ENCODE measurements around the gene ITPKC. TPM values are rescaled to one million over a fixed set of nuclear protein-coding genes. Genes with fewer than 3 reads are reported as not detected.

ITPKC gene
- total RNA-seq, 2 donors from 2014 or later: 12.4 to 17.6 TPM

- ATAC-seq (no peak), DNase-seq (no peak)
- intact Hi-C loops (cut with DNase I): no loop called here
Observed at GRCh38 chr19:40733149-40733548, 16.2 kb downstream of the ITPKC start.

GRCh38 chr19:40735013-40735771 lies 18.3 kb downstream of the ITPKC start:
- DNase-seq: no peak
- intact Hi-C loops (cut with DNase I): no loop called here
- ATAC-seq: no peak

- DNase-seq (no peak), ATAC-seq (no peak)
- intact Hi-C loops (cut with DNase I): no loop called here
Observed at GRCh38 chr19:40736661-40737060, 19.7 kb downstream of the ITPKC start.

- ATAC-seq: no peak
- DNase-seq: no peak
- intact Hi-C loops (cut with DNase I): no loop called here
Observed at GRCh38 chr19:40737102-40737644, 20.3 kb downstream of the ITPKC start.

- ATAC-seq: no peak
- DNase-seq: no peak
- intact Hi-C loops (cut with DNase I): no loop called here
Observed at GRCh38 chr19:40739030-40739839, 22.3 kb downstream of the ITPKC start.

- ATAC-seq (peak in 1 of 2 donors; percentile 6), DNase-seq (no peak)
- intact Hi-C loops (cut with DNase I): no loop called here
Observed at GRCh38 chr19:40739871-40740703, 23.2 kb downstream of the ITPKC start.

GRCh38 chr19:40740747-40741146 lies 23.8 kb downstream of the ITPKC start:
- DNase-seq (peak; percentile 56), ATAC-seq (peak; percentile 6 to 89)
- intact Hi-C loops (cut with DNase I): no loop called here

- intact Hi-C loops (cut with DNase I): no loop called here
- DNase-seq (no peak), ATAC-seq (no peak)
Observed at GRCh38 chr19:40741527-40742390, 24.8 kb downstream of the ITPKC start.

GRCh38 chr19:40742477-40742876 lies 25.6 kb downstream of the ITPKC start:
- DNase-seq (no peak), ATAC-seq (peak in 1 of 2 donors; percentile 6)
- intact Hi-C loops (cut with DNase I): no loop called here

- intact Hi-C loops (cut with DNase I): no loop called here
- no peak for DNase-seq
Observed at GRCh38 chr19:40742886-40743285, 26.0 kb downstream of the ITPKC start.

GRCh38 chr19:40743926-40744325 lies 27.0 kb downstream of the ITPKC start:
- DNase-seq (no peak), ATAC-seq (no peak)
- intact Hi-C loops (cut with DNase I): no loop called here

More at GRCh38 chr19:40742886-40743285, 26.0 kb downstream of the ITPKC start:
- ATAC-seq: no peak

- intact Hi-C loops (cut with DNase I): no loop called here
- ATAC-seq (no peak), DNase-seq (no peak)
Observed at GRCh38 chr19:40744554-40745401, 27.9 kb downstream of the ITPKC start.

GRCh38 chr19:40745402-40745780 lies 28.5 kb downstream of the ITPKC start:
- DNase-seq: no peak

GRCh38 chr19:40747536-40747935 lies 30.6 kb downstream of the ITPKC start:
- ATAC-seq (no peak), DNase-seq (no peak)
- intact Hi-C loops (cut with DNase I): no loop called here

More at GRCh38 chr19:40745402-40745780, 28.5 kb downstream of the ITPKC start:
- peak in 1 of 2 donors; percentile 8 for ATAC-seq
- intact Hi-C loops (cut with DNase I): no loop called here

- ATAC-seq (peak; percentile 97), DNase-seq (peak; percentile 100)
- intact Hi-C loops (cut with DNase I): loop anchor here in 1 of 2 donors (5.0 kb wide), 1 partner anchor 33 kb away; the partner anchor contains the start of genes COQ8B and ITPKC
Observed at GRCh38 chr19:40750058-40750873, 33.4 kb downstream of the ITPKC start, which contains the start of gene ACTMAP. Gene ACTMAP (minus strand): TSS chr19:40750477. CDS start chr19:40749803, 674 bp downstream.

- DNase-seq (peak; percentile 98), ATAC-seq (peak; percentile 83 to 91)
- intact Hi-C loops (cut with DNase I): loop anchor here in 1 of 2 donors (5.0 kb wide), 1 partner anchor 34 kb away; the partner anchor contains the start of genes COQ8B and ITPKC
Observed at GRCh38 chr19:40750874-40751537, 34.1 kb downstream of the ITPKC start, which contains the start of gene SNRPA. Gene SNRPA (plus strand): TSS chr19:40751203. CDS start chr19:40751409, 206 bp downstream.

Data from left cardiac atrium (tissue), 4 donors.